Ascending aorta (tissue), 2 donors: ENCODE data around the gene SGSM1. TPM values are rescaled to one million over a fixed set of nuclear protein-coding genes. Genes with fewer than 3 reads are reported as not detected.

ENCODE experiments used
- DNase-seq, 2 donors: peaks; one replicate each; pipeline ENCODE4 v3.0.0-alpha.2; 2019; ENCODE audit warnings: low spot score in 2 of 2
- H3K27ac ChIP-seq, 2 donors: fragments of 200-600 bp; sonication (generic); one replicate each; pipeline ENCODE4 v1.5.1; 2016 to 2017; ENCODE audit warnings: mild to moderate bottlenecking in 1 of 2
- H3K27me3 ChIP-seq: fragments of 200-600 bp; sonication (generic); one replicate; pipeline ENCODE4 v1.5.1; 2017
- H3K36me3 ChIP-seq, 2 donors: fragments of 200-600 bp; sonication (generic); one replicate each; pipeline ENCODE4 v1.5.1; 2016
- H3K4me1 ChIP-seq, 2 donors: fragments of 200-600 bp; sonication (generic); one replicate each; pipeline ENCODE4 v1.5.1; 2016 to 2017; ENCODE audit warnings: mild to moderate bottlenecking in 1 of 2
- H3K4me3 ChIP-seq, 2 donors: fragments of 200-600 bp; sonication (generic); one replicate each; pipeline ENCODE4 v1.5.1; 2016 to 2017; ENCODE audit warnings: mild to moderate bottlenecking in 1 of 2
- H3K9me3 ChIP-seq, 2 donors: fragments of 200-600 bp; sonication (generic); one replicate each; pipeline ENCODE4 v1.5.1; 2016
- CTCF ChIP-seq, 3 experiments: fragments of 200-600 bp in 2 of 3; fragments of 450-650 bp in 1 of 3; sonication (generic) in 2 of 3; IDR thresholded peaks; one replicate each; pipeline ENCODE4 v1.5.1; 2016 to 2019; ENCODE audit warnings: antibody characterized with exemption in 3 of 3, mild to moderate bottlenecking in 1 of 3, moderate library complexity in 1 of 3
- intact Hi-C: fragments of 100-400 bp; cut with DNase I; formaldehyde crosslinking; loops from one replicate; pipeline ENCODE4 v1.15.1; 2023
- total RNA-seq: library from RNA; depleted of rRNA; stranded (reverse); fragments of >200 nt; gene quantifications from one replicate; pipeline ENCODE4 v1.1.0, GENCODE V29; 2016

The SGSM1 gene
- total RNA-seq, 1 donor from 2014 or later, result 4.2 TPM

GRCh38 chr22:24942301-24942700, 136.3 kb downstream of the SGSM1 start:
- intact Hi-C loops, result no loop called here
- Histone ChIP-seq H3K4me3 (no peak overlapping the region), H3K27ac (no peak overlapping the region), H3K4me1 (no peaks in the 10 kb centered on the region), H3K27me3 (no peaks in the 10 kb centered on the region), H3K9me3 (no peaks in the 10 kb centered on the region), H3K36me3 (no peaks in the 10 kb centered on the region)
- DNase-seq, result no peak
- no peak for TF ChIP-seq CTCF (IDR thresholded peaks at IDR 0.05)

GRCh38 chr22:24944217-24944937, 138.4 kb downstream of the SGSM1 start:
- intact Hi-C loops, result no loop called here

DNA sequence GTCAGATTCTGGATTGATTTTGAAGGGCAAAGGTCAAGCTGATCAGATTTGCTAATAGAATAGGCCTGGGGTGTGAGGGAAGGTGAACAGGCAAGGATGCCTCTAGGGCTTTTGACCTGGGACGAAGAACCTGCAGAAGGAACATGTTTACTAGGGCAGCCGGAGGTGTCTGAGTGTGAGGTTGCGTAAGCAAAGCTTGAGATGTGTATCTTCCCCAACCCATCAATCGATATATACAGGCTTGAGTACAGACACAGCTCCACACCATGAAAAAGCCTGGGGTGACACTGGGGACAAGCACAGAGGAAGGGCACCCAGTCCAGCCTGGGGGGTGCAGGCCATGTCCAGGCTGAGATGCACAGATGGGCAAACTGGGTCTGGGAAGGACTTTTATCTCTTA, 139.4 kb downstream of the SGSM1 start:
- no peaks in the 10 kb centered on the region for H3K27me3 ChIP-seq
- H3K36me3 ChIP-seq, result no peaks in the 10 kb centered on the region
- H3K4me1 ChIP-seq, result no peaks in the 10 kb centered on the region
- H3K9me3 ChIP-seq, result no peaks in the 10 kb centered on the region
- no peak for DNase-seq
- no peak for TF ChIP-seq CTCF (IDR thresholded peaks at IDR 0.05)
- H3K4me3 ChIP-seq, result no peak overlapping the region
- intact Hi-C loops, result no loop called here
- no peak overlapping the region for H3K27ac ChIP-seq

More at GRCh38 chr22:24944217-24944937, 138.4 kb downstream of the SGSM1 start:
- H3K36me3 ChIP-seq, result no peaks in the 10 kb centered on the region
- no peaks in the 10 kb centered on the region for H3K4me1 ChIP-seq
- no peaks in the 10 kb centered on the region for H3K27me3 ChIP-seq
- no peaks in the 10 kb centered on the region for H3K9me3 ChIP-seq
- TF ChIP-seq CTCF (IDR thresholded peaks at IDR 0.05), result no peak
- no peak overlapping the region for H3K4me3 ChIP-seq
- H3K27ac ChIP-seq, result no peak overlapping the region
- no peak for DNase-seq

GRCh38 chr22:24947383-24947782, 141.4 kb downstream of the SGSM1 start:
- Histone ChIP-seq H3K27ac (no peak overlapping the region), H3K4me1 (no peaks in the 10 kb centered on the region), H3K27me3 (no peaks in the 10 kb centered on the region), H3K36me3 (no peaks in the 10 kb centered on the region), H3K9me3 (no peaks in the 10 kb centered on the region), H3K4me3 (no peak overlapping the region)
- intact Hi-C loops, result no loop called here
- DNase-seq, result no peak
- TF ChIP-seq CTCF (IDR thresholded peaks at IDR 0.05), result no peak

DNA sequence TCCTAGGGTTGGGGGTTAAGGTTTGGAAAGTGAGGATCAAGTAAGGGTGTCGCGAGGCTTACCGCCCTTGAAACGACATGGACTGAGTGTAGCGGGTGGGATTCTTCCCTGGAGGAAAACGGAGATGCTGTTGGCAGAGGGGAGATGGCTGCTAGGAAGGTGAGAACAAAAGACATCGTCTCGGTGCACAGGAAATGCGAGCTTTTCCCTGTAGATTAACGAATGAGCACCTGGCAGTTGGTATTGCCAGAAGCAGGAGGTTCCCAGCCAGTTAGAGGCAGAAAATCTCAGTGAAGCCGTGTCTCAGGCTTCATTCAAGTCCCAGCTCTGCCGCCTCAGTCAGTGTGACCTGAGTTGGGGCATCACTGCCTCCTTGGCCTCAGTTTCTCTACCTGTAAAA, 141.9 kb downstream of the SGSM1 start:
- Histone ChIP-seq H3K9me3 (no peaks in the 10 kb centered on the region), H3K4me1 (no peaks in the 10 kb centered on the region), H3K27ac (no peak overlapping the region), H3K4me3 (no peak overlapping the region), H3K36me3 (no peaks in the 10 kb centered on the region), H3K27me3 (no peaks in the 10 kb centered on the region)
- intact Hi-C loops, result no loop called here
- TF ChIP-seq CTCF (IDR thresholded peaks at IDR 0.05), result no peak
- DNase-seq, result no peak
